ENCODE measurements around the gene PLEKHA5. TPM values are rescaled to one million over a fixed set of nuclear protein-coding genes. Genes with fewer than 3 reads are reported as not detected.

Gene PLEKHA5
- polyA plus RNA-seq, 1 donor (not counting 4 experiments of a cell fraction or from before 2014, with no cell fraction given), result 21.7 TPM

- TF ChIP-seq CTCF (optimal IDR thresholded peaks at IDR 0.05 in 1 of 3, IDR thresholded peaks at IDR 0.05 in 1 of 3, conservative IDR thresholded peaks at IDR 0.05 in 1 of 3; ENCODE audit: extremely low read depth in 1 of 3, insufficient read depth in 2 of 3, low read length in 3 of 3) (no peak), EZH2 (IDR thresholded peaks at IDR 0.05; ENCODE audit: low read length) (no peak)
- Histone ChIP-seq H3K9ac (ENCODE audit: control insufficient read depth, extremely low read depth, insufficient read depth, low read length) (no peak overlapping the region), H3K4me1 (ENCODE audit: control insufficient read depth, extremely low read depth, insufficient read depth, low read length) (peaks cover 1% of the 10 kb centered on the region), H3K9me1 (ENCODE audit: control insufficient read depth, extremely low read depth, insufficient read depth, low read length) (no peaks in the 10 kb centered on the region), H4K20me1 (ENCODE audit: control insufficient read depth, extremely low read depth, insufficient read depth, low read length) (no peaks in the 10 kb centered on the region), H3K9me3 (ENCODE audit: control insufficient read depth, low read depth, low read length) (no peaks in the 10 kb centered on the region), H3K4me2 (ENCODE audit: control insufficient read depth, extremely low read depth, insufficient read depth, low read depth, low read length) (no peak overlapping the region), H2AFZ (ENCODE audit: control insufficient read depth, low read length) (no peak overlapping the region), H3K4me3 (ENCODE audit: control insufficient read depth in 2 of 3, extremely low read depth in 1 of 3, insufficient read depth in 2 of 3, low read depth in 1 of 3, low read length in 3 of 3) (no peak overlapping the region), H3K79me2 (ENCODE audit: control insufficient read depth, insufficient read depth, low read length) (peaks cover 64% of the 10 kb centered on the region), H3K27me3 (ENCODE audit: control insufficient read depth, extremely low read depth, insufficient read depth, low read length) (no peaks in the 10 kb centered on the region), H3K36me3 (ENCODE audit: control insufficient read depth in 2 of 2, extremely low read depth in 1 of 2, insufficient read depth in 2 of 2, low read length in 2 of 2) (no peaks in the 10 kb centered on the region), H3K27ac (ENCODE audit: control insufficient read depth, insufficient read depth, low read length) (no peak overlapping the region)
- dilution Hi-C loops (cut with MboI; ENCODE audit: extremely low pct_ligation_motif_present, low sequenced_read_pairs), result no loop called here
- no peak for DNase-seq (ENCODE audit: low read depth, low spot score)
- no peak for FAIRE-seq
These were observed 26.6 kb downstream of the PLEKHA5 start for GRCh38 chr12:19155981-19156734.

DNA sequence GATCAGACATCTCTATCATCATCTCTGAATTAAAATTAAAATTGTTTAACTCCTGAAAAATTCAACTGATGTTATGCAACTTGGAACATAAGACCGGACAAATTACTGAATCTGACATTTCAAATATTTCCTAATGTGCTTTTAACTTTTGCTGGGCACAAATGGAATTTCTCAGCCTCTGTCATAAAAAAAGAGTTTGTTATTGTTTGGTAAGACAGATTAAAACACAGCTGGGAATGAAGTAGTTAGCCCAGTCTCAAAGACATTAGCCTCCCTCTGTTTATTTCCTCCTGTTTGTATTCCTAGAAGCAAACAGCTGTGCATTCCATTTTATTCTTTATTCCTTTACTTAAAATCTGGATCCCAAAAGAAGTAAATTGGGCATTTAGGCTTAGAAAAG lies 29.4 kb downstream of the PLEKHA5 start:
- no peak overlapping the region for H3K4me3 ChIP-seq (ENCODE audit: control insufficient read depth in 2 of 3, extremely low read depth in 1 of 3, insufficient read depth in 2 of 3, low read depth in 1 of 3, low read length in 3 of 3)
- H3K9me1 ChIP-seq (ENCODE audit: control insufficient read depth, extremely low read depth, insufficient read depth, low read length), result no peaks in the 10 kb centered on the region
- H3K27me3 ChIP-seq (ENCODE audit: control insufficient read depth, extremely low read depth, insufficient read depth, low read length), result no peaks in the 10 kb centered on the region
- DNase-seq (ENCODE audit: low read depth, low spot score) (no peak), FAIRE-seq (no peak)
- no peak overlapping the region for H3K27ac ChIP-seq (ENCODE audit: control insufficient read depth, insufficient read depth, low read length)
- no peaks in the 10 kb centered on the region for H4K20me1 ChIP-seq (ENCODE audit: control insufficient read depth, extremely low read depth, insufficient read depth, low read length)
- no peaks in the 10 kb centered on the region for H3K9me3 ChIP-seq (ENCODE audit: control insufficient read depth, low read depth, low read length)
- no peak overlapping the region for H3K4me2 ChIP-seq (ENCODE audit: control insufficient read depth, extremely low read depth, insufficient read depth, low read depth, low read length)
- H3K4me1 ChIP-seq (ENCODE audit: control insufficient read depth, extremely low read depth, insufficient read depth, low read length), result peaks cover 5% of the 10 kb centered on the region
- TF ChIP-seq CTCF (optimal IDR thresholded peaks at IDR 0.05 in 1 of 3, IDR thresholded peaks at IDR 0.05 in 1 of 3, conservative IDR thresholded peaks at IDR 0.05 in 1 of 3; ENCODE audit: extremely low read depth in 1 of 3, insufficient read depth in 2 of 3, low read length in 3 of 3) (no peak), EZH2 (IDR thresholded peaks at IDR 0.05; ENCODE audit: low read length) (no peak)
- dilution Hi-C loops (cut with MboI; ENCODE audit: extremely low pct_ligation_motif_present, low sequenced_read_pairs), result no loop called here
- H3K79me2 ChIP-seq (ENCODE audit: control insufficient read depth, insufficient read depth, low read length), result peaks cover 58% of the 10 kb centered on the region
- no peak overlapping the region for H2AFZ ChIP-seq (ENCODE audit: control insufficient read depth, low read length)
- no peak overlapping the region for H3K9ac ChIP-seq (ENCODE audit: control insufficient read depth, extremely low read depth, insufficient read depth, low read length)
- no peaks in the 10 kb centered on the region for H3K36me3 ChIP-seq (ENCODE audit: control insufficient read depth in 2 of 2, extremely low read depth in 1 of 2, insufficient read depth in 2 of 2, low read length in 2 of 2)

Data from keratinocyte (primary cell).